Aorta (tissue), 5 donors: Measurements from ENCODE around the gene COQ4. TPM values are rescaled to one million over a fixed set of nuclear protein-coding genes. Genes with fewer than 3 reads are reported as not detected.
A peak's percentile ranks its signal among the peaks of the same experiment; 100 is the strongest.

Source experiments
- ATAC-seq: fragments of 200-7000 bp; cut with Tn5 transposase; one replicate; pipeline ENCODE4 v1.9.1; 2022; ENCODE audit warnings: moderate library complexity; ENCODE audit not compliant: low FRiP score
- DNase-seq, 2 donors: peaks; one replicate each; pipeline ENCODE4 v3.0.0-alpha.2; 2020
- H3K27ac ChIP-seq, 2 donors: one replicate each; pipeline ENCODE4 v1.5.1; 2013; ENCODE audit warnings: low read length in 2 of 2, mild to moderate bottlenecking in 2 of 2, moderate library complexity in 2 of 2, control low read depth in 1 of 2, inconsistent platforms in 1 of 2, low read depth in 1 of 2
- H3K27me3 ChIP-seq, 2 donors: one replicate each; pipeline ENCODE4 v1.6.1; 2013; ENCODE audit warnings: control low read depth in 1 of 2, low read length in 1 of 2, mild to moderate bottlenecking in 1 of 2, moderate library complexity in 1 of 2; ENCODE audit not compliant: insufficient read depth in 2 of 2, control insufficient read depth in 1 of 2
- H3K36me3 ChIP-seq, 2 donors: one replicate each; pipeline ENCODE4 v1.6.1; 2013; ENCODE audit warnings: control low read depth in 1 of 2, low read length in 1 of 2, mild to moderate bottlenecking in 1 of 2; ENCODE audit not compliant: insufficient read depth in 2 of 2, control insufficient read depth in 1 of 2
- H3K4me1 ChIP-seq, 2 donors: one replicate each; pipeline ENCODE4 v1.6.1; 2013; ENCODE audit warnings: low read length in 2 of 2, control low read depth in 1 of 2, mild to moderate bottlenecking in 1 of 2, moderate library complexity in 1 of 2; ENCODE audit not compliant: insufficient read depth in 2 of 2, control insufficient read depth in 1 of 2
- H3K4me3 ChIP-seq, 2 donors: one replicate each; pipeline ENCODE4 v1.5.1; 2013; ENCODE audit warnings: low read length in 2 of 2, control low read depth in 1 of 2, mild to moderate bottlenecking in 1 of 2
- H3K9me3 ChIP-seq: one replicate; pipeline ENCODE4 v1.6.1; 2013; ENCODE audit warnings: mild to moderate bottlenecking, low read length; ENCODE audit not compliant: control insufficient read depth
- WGBS, 2 donors: extraction: QIAGEN DNeasy Blood & Tissue Kit; methylation state at CpG; one replicate each; pipeline ENCODE4 v1.1.7; 2013; 5-methylcytosine and 5-hydroxymethylcytosine counted together
- intact Hi-C, 2 donors: fragments of 100-400 bp; cut with DNase I; formaldehyde crosslinking; loops; one replicate each; pipeline versions ENCODE4 v1.14.2 to v1.15.0; 2022
- polyA plus RNA-seq, 2 donors: library from polyadenylated mRNA; stranded (reverse); fragments of 200-250 nt; gene quantifications; one replicate each; pipeline ENCODE4 v1.2.3, GENCODE V29; 2013
- total RNA-seq, 2 donors: library from RNA; stranded (reverse); fragmentation: NEBNext Ultra II Directional; extraction: Animal tissue kit (Norgen Biotek cat#: 25700); gene quantifications; one replicate each; pipeline ENCODE4 v1.2.1, GENCODE V29; 2021
- donor health status: healthy with polysubstance abuse.
- donor health status: Bipolar disorder and iron deficiency.
- donor health status: DM: no; HTN: no; CAD: no.
- donor health status: DM: no; HTN: no; CAD: no.
- donor health status: DM: yes; HTN: yes; CAD: no.

The COQ4 gene
- total and polyA plus RNA-seq, 4 donors = 14.7 to 53.8 (median 25.3) TPM

- H3K27me3 ChIP-seq = no peaks in the 10 kb centered on the region
- no peaks in the 10 kb centered on the region for H3K4me1 ChIP-seq
- DNase-seq (no peak), ATAC-seq (no peak)
- peaks cover 0 to 1% of the 10 kb centered on the region in 2 donors for H3K36me3 ChIP-seq
- H3K27ac ChIP-seq = peak overlapping the region in 1 of 2 donors; percentile 29
- WGBS, 2 donors = 44 to 48% methylated on average over 14 of the region's 14 CpGs
- H3K4me3 ChIP-seq = no peak overlapping the region
- intact Hi-C loops = loop anchor here in 1 of 2 donors (5.0 kb wide), 1 partner anchor 56 kb away; no protein-coding TSS in a partner anchor
- H3K9me3 ChIP-seq = no peaks in the 10 kb centered on the region
These were observed 38.8 kb downstream of the COQ4 start for GRCh38 chr9:128361296-128361985.

- Histone ChIP-seq H3K9me3 (no peaks in the 10 kb centered on the region), H3K27me3 (no peaks in the 10 kb centered on the region), H3K27ac (no peak overlapping the region), H3K36me3 (peaks cover 0 to 1% of the 10 kb centered on the region in 2 donors), H3K4me1 (no peaks in the 10 kb centered on the region), H3K4me3 (no peak overlapping the region)
- intact Hi-C loops = loop anchor here in 1 of 2 donors (5.0 kb wide), 1 partner anchor 55 kb away; no protein-coding TSS in a partner anchor
- peak; percentile 90 to 91 for DNase-seq
- whole genome bisulfite sequencing, 2 donors = 6 to 7% methylated on average over 20 of the region's 20 CpGs
- ATAC-seq = peak; percentile 94
These were observed 39.5 kb downstream of the COQ4 start for GRCh38 chr9:128361986-128362646.

GRCh38 chr9:128362774-128363173 lies 40.1 kb downstream of the COQ4 start:
- Histone ChIP-seq H3K4me1 (no peaks in the 10 kb centered on the region), H3K27me3 (no peaks in the 10 kb centered on the region), H3K4me3 (no peak overlapping the region), H3K36me3 (no peaks in the 10 kb centered on the region), H3K9me3 (no peaks in the 10 kb centered on the region), H3K27ac (no peak overlapping the region)
- no peak for ATAC-seq
- 68 to 74% methylated on average over 3 of the region's 3 CpGs for WGBS, 2 donors
- DNase-seq = no peak
- intact Hi-C loops = loop anchor here in 1 of 2 donors (5.0 kb wide), 1 partner anchor 55 kb away; no protein-coding TSS in a partner anchor

GRCh38 chr9:128365525-128365924 lies 42.9 kb downstream of the COQ4 start:
- WGBS, 2 donors = 90 to 91% methylated on average over 4 of the region's 4 CpGs
- Histone ChIP-seq H3K9me3 (no peaks in the 10 kb centered on the region), H3K27ac (no peak overlapping the region), H3K4me1 (no peaks in the 10 kb centered on the region), H3K27me3 (no peaks in the 10 kb centered on the region), H3K36me3 (no peaks in the 10 kb centered on the region), H3K4me3 (no peak overlapping the region)
- ATAC-seq (no peak), DNase-seq (no peak)
- intact Hi-C loops = no loop called here

DNA sequence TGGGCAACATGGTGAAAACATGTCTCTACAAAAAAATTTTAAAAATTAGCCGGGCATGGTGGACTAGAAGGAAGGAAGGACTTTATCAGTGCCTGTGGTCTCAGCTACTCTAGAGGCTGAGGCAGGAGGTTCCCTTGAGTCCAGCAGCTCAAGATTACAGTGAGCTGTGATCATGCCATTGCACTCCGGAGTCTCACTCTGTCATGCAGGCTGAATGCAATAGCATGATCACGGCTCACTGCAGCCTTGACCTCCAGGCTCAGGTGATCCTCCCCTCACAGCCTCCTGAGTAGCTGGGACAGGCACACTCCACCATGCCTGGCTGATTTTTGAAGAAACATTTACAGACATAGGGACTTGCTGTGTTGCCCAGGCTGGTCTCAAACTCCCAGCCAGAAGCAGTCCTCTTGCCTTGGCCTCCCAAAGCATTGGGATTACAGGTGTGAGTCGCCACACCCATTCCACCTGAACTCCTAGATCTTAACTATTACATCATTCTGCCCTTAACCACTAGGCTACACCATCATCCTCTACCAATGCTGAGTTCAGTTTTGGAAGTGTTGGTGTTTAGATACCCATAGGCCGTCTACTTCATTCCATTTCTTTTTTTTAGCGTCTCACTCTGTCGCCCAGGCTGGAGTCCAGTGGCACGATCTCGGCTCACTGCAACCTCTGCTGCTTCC lies 46.5 kb downstream of the COQ4 start:
- ATAC-seq = no peak
- H3K9me3 ChIP-seq = no peaks in the 10 kb centered on the region
- H3K36me3 ChIP-seq = no peaks in the 10 kb centered on the region
- intact Hi-C loops = no loop called here
- H3K4me3 ChIP-seq = no peak overlapping the region
- H3K4me1 ChIP-seq = no peaks in the 10 kb centered on the region
- H3K27me3 ChIP-seq = no peaks in the 10 kb centered on the region
- 87 to 93% methylated on average over 9 of the region's 9 CpGs for WGBS, 2 donors
- no peak for DNase-seq
- H3K27ac ChIP-seq = no peak overlapping the region

- peak overlapping the region; percentile 19 to 66 for H3K4me3 ChIP-seq
- intact Hi-C loops = no loop called here
These were observed 47.7 kb downstream of the COQ4 start for GRCh38 chr9:128370367-128370751.

DNA sequence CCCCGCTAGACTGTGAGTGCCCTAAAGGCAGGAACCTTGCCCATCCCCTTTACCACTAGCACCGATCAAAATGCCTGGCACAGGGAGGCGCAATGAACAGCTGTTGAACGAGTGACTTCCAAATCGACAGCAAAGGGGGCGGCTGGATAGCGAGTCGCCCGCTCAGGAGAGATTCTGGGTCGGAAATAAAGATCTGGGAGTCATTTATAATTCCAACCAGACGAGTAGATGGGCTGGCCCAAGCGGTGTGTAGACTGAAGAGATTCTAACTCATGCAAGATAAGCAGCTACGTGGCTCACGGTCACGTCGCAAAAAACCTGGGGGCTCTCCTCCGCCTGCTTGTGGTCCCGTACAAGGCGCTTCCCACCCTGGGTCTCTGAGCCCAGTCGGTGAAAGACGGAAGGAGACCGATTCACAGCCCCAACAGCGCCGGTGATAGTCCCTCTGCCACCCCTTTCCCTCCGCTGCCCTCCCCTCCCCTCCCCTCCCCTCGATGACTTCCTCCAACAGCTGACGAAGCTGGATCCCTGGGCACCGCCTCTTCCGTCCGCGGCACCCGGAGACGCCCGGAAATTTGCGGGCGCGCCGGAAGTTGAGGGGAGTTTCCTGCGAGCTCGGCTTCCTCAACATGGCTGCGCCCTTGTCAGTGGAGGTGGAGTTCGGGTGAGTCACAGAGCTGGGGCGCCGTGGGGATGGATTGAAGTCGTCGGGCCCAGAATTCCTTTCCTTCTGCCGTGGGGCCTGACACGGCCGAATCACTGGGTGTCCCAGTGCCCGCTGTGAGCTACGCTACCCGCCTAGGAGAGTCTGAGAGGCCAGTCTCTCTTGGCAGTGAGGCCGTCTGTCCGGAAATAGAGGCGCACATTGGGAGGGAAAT lies 48.4 kb downstream of the COQ4 start, which contains the start of gene URM1:
TSS of gene URM1 (plus strand) at position 623 of the 878 bp plus-strand sequence. CDS start at position 630, 7 bp downstream.
- H3K9me3 ChIP-seq = no peaks in the 10 kb centered on the region
- no peaks in the 10 kb centered on the region for H3K36me3 ChIP-seq
- no peaks in the 10 kb centered on the region for H3K27me3 ChIP-seq
- ATAC-seq (peak; percentile 97), DNase-seq (peak; percentile 98 to 99)
- intact Hi-C loops = no loop called here
- peak within 1 kb of the TSS; percentile 36 to 81 for H3K27ac ChIP-seq
- peak within 1 kb of the TSS; percentile 80 to 92 for H3K4me3 ChIP-seq
- no peaks in the 10 kb centered on the region for H3K4me1 ChIP-seq
- 0% methylated on average over 53 to 55 of the region's 55 CpGs for WGBS, 2 donors

More at GRCh38 chr9:128370367-128370751, 47.7 kb downstream of the COQ4 start:
- peak overlapping the region; percentile 15 to 36 for H3K27ac ChIP-seq
- no peaks in the 10 kb centered on the region for H3K4me1 ChIP-seq
- no peaks in the 10 kb centered on the region for H3K27me3 ChIP-seq
- no peak for ATAC-seq
- no peaks in the 10 kb centered on the region for H3K36me3 ChIP-seq
- no peak for DNase-seq
- H3K9me3 ChIP-seq = no peaks in the 10 kb centered on the region

- Histone ChIP-seq H3K36me3 (no peaks in the 10 kb centered on the region), H3K27ac (peak overlapping the region in 1 of 2 donors; percentile 81), H3K27me3 (no peaks in the 10 kb centered on the region), H3K4me1 (no peaks in the 10 kb centered on the region), H3K4me3 (peak overlapping the region; percentile 80 to 92), H3K9me3 (no peaks in the 10 kb centered on the region)
- ATAC-seq = no peak
- intact Hi-C loops = no loop called here
- 0% methylated on average over 10 of the region's 10 CpGs for WGBS, 2 donors
- no peak for DNase-seq
These were observed 49.0 kb downstream of the COQ4 start for GRCh38 chr9:128371630-128372117.
